GM12872 (cell line): ENCODE measurements around the gene AGTPBP1.

Experiments
- CTCF ChIP-seq: IDR thresholded peaks from 3 replicates; pipeline ENCODE4 v1.5.1; 2011; ENCODE audit warnings: low read depth, mild to moderate bottlenecking, low read length, moderate library complexity; ENCODE audit not compliant: insufficient read depth

The AGTPBP1 gene

GRCh38 chr9:85502815-85503655 is 238.7 kb downstream of the AGTPBP1 start:
- TF ChIP-seq CTCF: no peak

- TF ChIP-seq CTCF: no peak
Observed at GRCh38 chr9:85501882-85502281, 239.9 kb downstream of the AGTPBP1 start.

GRCh38 chr9:85501456-85501855 is 240.3 kb downstream of the AGTPBP1 start:
- no peak for TF ChIP-seq CTCF
